Measurements from ENCODE around the gene NR3C2.

NR3C2 gene

DNA sequence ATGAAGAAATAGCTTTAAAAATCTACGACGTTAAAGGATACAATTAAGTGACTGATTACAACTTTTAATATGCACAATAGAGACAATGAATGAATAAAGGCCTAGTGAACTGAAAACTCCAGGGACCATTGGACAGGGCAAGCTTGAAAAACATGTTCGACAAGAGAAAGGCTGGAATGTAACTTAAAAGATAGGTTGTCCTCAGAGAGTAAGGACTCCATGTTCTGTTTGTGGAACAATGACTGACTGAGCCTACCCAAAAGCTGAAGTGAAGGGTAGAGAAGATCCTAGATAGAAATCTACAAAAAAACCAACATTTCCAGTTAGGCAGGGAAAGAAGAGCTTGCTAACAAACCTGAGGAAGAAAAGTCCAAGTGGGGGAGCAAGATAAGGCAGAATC, 173.4 kb downstream of the NR3C2 start:
- Histone ChIP-seq H3K36me3 (ENCODE audit: control insufficient read depth, insufficient read depth, low read length) (no peaks in the 10 kb centered on the region), H3K4me1 (ENCODE audit: control insufficient read depth, insufficient read depth, low read length) (peaks cover 5% of the 10 kb centered on the region), H3K4me3 (ENCODE audit: low read length) (no peak overlapping the region), H3K27me3 (ENCODE audit: control insufficient read depth, insufficient read depth, low read length) (no peaks in the 10 kb centered on the region), H3K9me3 (ENCODE audit: control insufficient read depth, low read length) (no peaks in the 10 kb centered on the region), H3K9ac (ENCODE audit: low read length) (no peak overlapping the region)

DNA sequence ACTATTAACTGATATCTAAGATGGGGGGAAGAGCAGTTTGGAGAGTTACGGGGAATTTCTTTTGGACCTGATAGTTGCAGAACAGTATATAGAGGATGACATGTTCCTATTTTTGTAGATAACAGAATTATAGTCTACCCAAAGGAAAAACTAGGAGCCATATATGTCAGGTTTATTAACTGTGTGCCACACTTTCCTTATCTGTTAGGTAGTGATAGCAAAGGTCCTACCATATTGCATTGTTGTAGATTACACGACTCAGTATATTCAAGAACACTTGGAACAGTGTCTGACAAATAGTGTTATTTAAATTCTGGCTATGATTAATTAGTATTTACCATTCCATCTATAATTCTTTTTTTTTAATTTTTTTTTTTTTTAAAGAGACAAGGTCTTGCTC, 175.3 kb downstream of the NR3C2 start:
- no peak overlapping the region for H3K4me3 ChIP-seq (ENCODE audit: low read length)

DNA sequence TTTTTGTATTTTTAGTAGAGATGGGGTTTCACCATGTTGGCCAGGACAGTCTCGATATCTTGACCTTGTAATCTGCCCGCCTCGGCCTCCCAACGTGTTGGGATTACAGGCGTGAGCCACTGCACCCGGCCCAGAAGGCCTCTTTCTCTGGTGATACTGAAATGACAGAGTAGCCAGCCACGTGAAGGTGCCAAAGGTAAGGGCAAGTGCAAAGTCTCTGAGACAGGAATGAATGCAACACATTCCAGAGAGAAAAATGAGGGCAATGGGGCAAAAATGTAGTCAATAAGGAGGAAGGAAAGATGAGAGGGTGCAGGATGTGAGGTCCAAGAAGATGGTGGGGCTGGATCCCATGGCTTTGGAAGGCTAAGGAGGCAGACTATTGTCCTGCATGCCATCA, 176.0 kb downstream of the NR3C2 start:
- Histone ChIP-seq H3K4me1 (ENCODE audit: control insufficient read depth, insufficient read depth, low read length) (no peaks in the 10 kb centered on the region), H3K4me3 (ENCODE audit: low read length) (no peak overlapping the region), H3K9me3 (ENCODE audit: control insufficient read depth, low read length) (no peaks in the 10 kb centered on the region), H3K36me3 (ENCODE audit: control insufficient read depth, insufficient read depth, low read length) (no peaks in the 10 kb centered on the region), H3K27me3 (ENCODE audit: control insufficient read depth, insufficient read depth, low read length) (no peaks in the 10 kb centered on the region), H3K9ac (ENCODE audit: low read length) (no peak overlapping the region)

More for the DNA sequence above, 175.3 kb downstream of the NR3C2 start:
- H3K27me3 ChIP-seq (ENCODE audit: control insufficient read depth, insufficient read depth, low read length), result no peaks in the 10 kb centered on the region
- no peak overlapping the region for H3K9ac ChIP-seq (ENCODE audit: low read length)
- no peaks in the 10 kb centered on the region for H3K4me1 ChIP-seq (ENCODE audit: control insufficient read depth, insufficient read depth, low read length)
- no peaks in the 10 kb centered on the region for H3K36me3 ChIP-seq (ENCODE audit: control insufficient read depth, insufficient read depth, low read length)
- H3K9me3 ChIP-seq (ENCODE audit: control insufficient read depth, low read length), result no peaks in the 10 kb centered on the region

DNA sequence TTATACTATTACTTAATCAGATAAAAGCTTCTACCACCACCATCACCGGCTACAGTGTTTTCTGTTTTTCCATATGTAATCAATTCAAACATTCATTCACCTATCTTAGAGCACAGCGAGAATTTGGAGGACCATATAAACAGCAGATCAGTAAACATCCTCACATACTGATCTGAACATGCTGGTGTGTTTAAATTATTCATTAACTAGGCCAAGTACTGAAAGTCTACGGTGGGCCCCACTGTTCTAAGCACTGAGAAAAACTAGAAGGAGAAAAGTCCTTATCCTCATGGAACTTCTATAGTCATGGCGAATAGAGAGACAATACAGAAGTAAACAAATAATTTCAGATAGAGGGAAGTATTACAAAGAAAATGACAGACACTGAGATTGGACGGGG, 176.6 kb downstream of the NR3C2 start:
- Histone ChIP-seq H3K9ac (ENCODE audit: low read length) (no peak overlapping the region), H3K27me3 (ENCODE audit: control insufficient read depth, insufficient read depth, low read length) (no peaks in the 10 kb centered on the region), H3K36me3 (ENCODE audit: control insufficient read depth, insufficient read depth, low read length) (no peaks in the 10 kb centered on the region)

GRCh38 chr4:148263802-148264201, 178.4 kb downstream of the NR3C2 start:
- no peak overlapping the region for H3K9ac ChIP-seq (ENCODE audit: low read length)
- no peaks in the 10 kb centered on the region for H3K27me3 ChIP-seq (ENCODE audit: control insufficient read depth, insufficient read depth, low read length)
- no peaks in the 10 kb centered on the region for H3K9me3 ChIP-seq (ENCODE audit: control insufficient read depth, low read length)
- no peak overlapping the region for H3K4me3 ChIP-seq (ENCODE audit: low read length)
- no peaks in the 10 kb centered on the region for H3K4me1 ChIP-seq (ENCODE audit: control insufficient read depth, insufficient read depth, low read length)
- H3K36me3 ChIP-seq (ENCODE audit: control insufficient read depth, insufficient read depth, low read length), result no peaks in the 10 kb centered on the region

More for the DNA sequence above, 176.6 kb downstream of the NR3C2 start:
- Histone ChIP-seq H3K4me3 (ENCODE audit: low read length) (no peak overlapping the region), H3K4me1 (ENCODE audit: control insufficient read depth, insufficient read depth, low read length) (no peaks in the 10 kb centered on the region), H3K9me3 (ENCODE audit: control insufficient read depth, low read length) (no peaks in the 10 kb centered on the region)

DNA sequence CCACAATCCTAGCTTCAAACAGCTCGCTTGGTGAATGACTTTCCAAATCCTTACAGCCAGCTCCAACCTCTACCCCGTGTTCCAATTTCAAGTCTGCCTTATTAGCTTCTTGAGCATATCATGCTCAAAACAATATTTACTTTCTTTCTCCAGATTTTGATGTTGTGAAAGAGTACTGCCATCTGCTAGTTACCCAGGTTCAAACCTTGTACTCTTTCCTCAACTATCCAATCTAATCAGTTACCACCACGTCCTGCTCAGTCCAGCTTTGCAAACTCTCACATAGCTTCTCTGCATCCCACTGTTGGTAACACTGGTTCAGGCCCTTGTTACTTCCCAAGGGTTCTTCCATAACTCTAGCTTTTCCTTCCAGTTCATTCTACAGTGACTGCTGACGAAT, 179.1 kb downstream of the NR3C2 start:
- Histone ChIP-seq H3K27me3 (ENCODE audit: control insufficient read depth, insufficient read depth, low read length) (no peaks in the 10 kb centered on the region), H3K4me3 (ENCODE audit: low read length) (no peak overlapping the region), H3K36me3 (ENCODE audit: control insufficient read depth, insufficient read depth, low read length) (no peaks in the 10 kb centered on the region), H3K9me3 (ENCODE audit: control insufficient read depth, low read length) (no peaks in the 10 kb centered on the region), H3K9ac (ENCODE audit: low read length) (no peak overlapping the region), H3K4me1 (ENCODE audit: control insufficient read depth, insufficient read depth, low read length) (no peaks in the 10 kb centered on the region)

DNA sequence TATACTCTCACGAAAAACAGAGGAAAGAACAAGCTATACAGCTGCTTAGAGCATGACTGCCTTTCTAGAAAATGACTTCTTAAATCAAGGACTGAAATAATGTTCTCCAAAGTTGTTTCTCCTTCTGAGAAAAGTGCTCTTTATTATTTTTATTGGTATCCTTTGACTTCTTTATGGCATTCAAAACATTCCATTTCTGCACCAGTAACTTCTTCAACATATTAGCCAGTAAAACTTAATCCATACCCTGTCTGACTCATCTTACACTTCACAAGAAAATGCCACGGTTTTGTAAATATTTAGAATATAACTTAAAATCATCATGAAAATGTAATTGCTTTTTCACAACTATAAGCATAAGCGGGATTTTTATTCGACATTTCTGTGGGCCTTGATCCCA, 180.4 kb downstream of the NR3C2 start:
- Histone ChIP-seq H3K9me3 (ENCODE audit: control insufficient read depth, low read length) (no peaks in the 10 kb centered on the region), H3K4me1 (ENCODE audit: control insufficient read depth, insufficient read depth, low read length) (no peaks in the 10 kb centered on the region), H3K4me3 (ENCODE audit: low read length) (no peak overlapping the region), H3K9ac (ENCODE audit: low read length) (no peak overlapping the region), H3K36me3 (ENCODE audit: control insufficient read depth, insufficient read depth, low read length) (no peaks in the 10 kb centered on the region), H3K27me3 (ENCODE audit: control insufficient read depth, insufficient read depth, low read length) (no peaks in the 10 kb centered on the region)

DNA sequence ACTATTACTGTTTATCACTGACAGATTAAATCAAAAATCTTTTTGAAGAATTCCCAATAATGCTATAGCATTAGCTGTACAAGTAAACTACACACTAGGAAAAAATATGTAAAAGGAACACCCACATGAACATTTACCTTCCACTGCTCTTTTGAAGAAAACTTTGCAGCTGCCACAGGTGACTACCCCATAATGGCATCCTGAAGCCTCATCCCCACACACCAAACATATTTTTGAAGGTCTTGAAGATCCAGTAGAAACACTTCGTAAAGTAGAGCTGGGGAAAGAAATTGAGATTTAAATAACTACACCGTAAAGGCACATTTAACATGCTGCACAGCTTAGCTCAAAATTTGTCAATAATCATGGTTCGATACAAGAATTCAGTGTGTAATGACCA, 182.4 kb downstream of the NR3C2 start:
- H3K9ac ChIP-seq (ENCODE audit: low read length), result no peak overlapping the region
- no peaks in the 10 kb centered on the region for H3K36me3 ChIP-seq (ENCODE audit: control insufficient read depth, insufficient read depth, low read length)
- peaks cover under 1% of the 10 kb centered on the region for H3K4me1 ChIP-seq (ENCODE audit: control insufficient read depth, insufficient read depth, low read length)
- H3K4me3 ChIP-seq (ENCODE audit: low read length), result no peak overlapping the region
- no peaks in the 10 kb centered on the region for H3K27me3 ChIP-seq (ENCODE audit: control insufficient read depth, insufficient read depth, low read length)
- no peaks in the 10 kb centered on the region for H3K9me3 ChIP-seq (ENCODE audit: control insufficient read depth, low read length)

- H3K4me1 ChIP-seq (ENCODE audit: control insufficient read depth, insufficient read depth, low read length), result peaks cover 14% of the 10 kb centered on the region
- H3K9ac ChIP-seq (ENCODE audit: low read length), result no peak overlapping the region
- H3K4me3 ChIP-seq (ENCODE audit: low read length), result no peak overlapping the region
- H3K27me3 ChIP-seq (ENCODE audit: control insufficient read depth, insufficient read depth, low read length), result no peaks in the 10 kb centered on the region
- H3K36me3 ChIP-seq (ENCODE audit: control insufficient read depth, insufficient read depth, low read length), result no peaks in the 10 kb centered on the region
- H3K9me3 ChIP-seq (ENCODE audit: control insufficient read depth, low read length), result no peaks in the 10 kb centered on the region
These were observed 183.7 kb downstream of the NR3C2 start for GRCh38 chr4:148258535-148258934.

- H3K36me3 ChIP-seq (ENCODE audit: control insufficient read depth, insufficient read depth, low read length), result no peaks in the 10 kb centered on the region
These were observed 186.9 kb downstream of the NR3C2 start for GRCh38 chr4:148255344-148255720.

DNA sequence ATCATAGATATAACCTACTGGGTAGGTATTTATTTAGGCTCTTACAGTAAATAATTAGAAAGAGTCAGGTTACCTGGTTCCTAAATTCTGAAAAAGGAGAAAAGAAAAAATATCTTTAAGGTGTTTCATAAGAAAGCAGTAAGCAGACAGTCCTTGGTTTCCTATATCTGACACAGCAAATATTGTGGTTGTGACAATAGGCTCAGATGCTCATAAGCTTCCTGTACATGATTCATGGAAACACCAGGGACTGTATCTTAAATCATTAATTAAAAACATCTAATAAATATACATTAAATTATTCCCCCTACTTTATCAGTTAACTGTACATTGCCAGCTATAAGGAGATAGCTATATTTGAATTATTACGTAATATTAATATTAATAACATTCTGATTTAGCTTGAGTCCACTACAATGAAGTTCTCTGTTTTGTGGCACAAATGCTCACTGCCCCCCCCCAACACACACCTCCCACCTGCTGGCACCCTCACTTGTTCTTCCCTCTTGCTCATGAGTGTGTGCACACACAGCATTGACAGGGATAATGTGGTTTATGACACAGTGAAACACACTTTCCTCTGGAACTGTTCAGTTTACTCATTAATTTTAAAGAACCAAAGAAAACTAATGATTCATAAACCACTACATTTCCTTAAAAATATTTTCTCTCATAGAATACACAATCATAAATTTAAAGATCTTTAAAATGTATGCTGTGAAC, 187.4 kb downstream of the NR3C2 start:
- no peaks in the 10 kb centered on the region for H3K9me3 ChIP-seq (ENCODE audit: control insufficient read depth, low read length)
- H3K27me3 ChIP-seq (ENCODE audit: control insufficient read depth, insufficient read depth, low read length), result no peaks in the 10 kb centered on the region
- H3K36me3 ChIP-seq (ENCODE audit: control insufficient read depth, insufficient read depth, low read length), result no peaks in the 10 kb centered on the region
- no peak overlapping the region for H3K4me3 ChIP-seq (ENCODE audit: low read length)
- H3K4me1 ChIP-seq (ENCODE audit: control insufficient read depth, insufficient read depth, low read length), result peaks cover 20% of the 10 kb centered on the region
- H3K9ac ChIP-seq (ENCODE audit: low read length), result no peak overlapping the region

More at GRCh38 chr4:148255344-148255720, 186.9 kb downstream of the NR3C2 start:
- Histone ChIP-seq H3K27me3 (ENCODE audit: control insufficient read depth, insufficient read depth, low read length) (no peaks in the 10 kb centered on the region), H3K9me3 (ENCODE audit: control insufficient read depth, low read length) (no peaks in the 10 kb centered on the region), H3K4me3 (ENCODE audit: low read length) (no peak overlapping the region), H3K4me1 (ENCODE audit: control insufficient read depth, insufficient read depth, low read length) (peaks cover 20% of the 10 kb centered on the region), H3K9ac (ENCODE audit: low read length) (no peak overlapping the region)

- Histone ChIP-seq H3K4me3 (ENCODE audit: low read length) (no peak overlapping the region), H3K27me3 (ENCODE audit: control insufficient read depth, insufficient read depth, low read length) (no peaks in the 10 kb centered on the region), H3K36me3 (ENCODE audit: control insufficient read depth, insufficient read depth, low read length) (no peaks in the 10 kb centered on the region), H3K9ac (ENCODE audit: low read length) (no peak overlapping the region), H3K9me3 (ENCODE audit: control insufficient read depth, low read length) (no peaks in the 10 kb centered on the region), H3K4me1 (ENCODE audit: control insufficient read depth, insufficient read depth, low read length) (peaks cover 20% of the 10 kb centered on the region)
These were observed 188.4 kb downstream of the NR3C2 start for GRCh38 chr4:148253768-148254167.

GRCh38 chr4:148248824-148249223, 193.4 kb downstream of the NR3C2 start:
- Histone ChIP-seq H3K4me1 (ENCODE audit: control insufficient read depth, insufficient read depth, low read length) (peaks cover 9% of the 10 kb centered on the region), H3K9me3 (ENCODE audit: control insufficient read depth, low read length) (no peaks in the 10 kb centered on the region), H3K4me3 (ENCODE audit: low read length) (no peak overlapping the region), H3K27me3 (ENCODE audit: control insufficient read depth, insufficient read depth, low read length) (no peaks in the 10 kb centered on the region), H3K36me3 (ENCODE audit: control insufficient read depth, insufficient read depth, low read length) (no peaks in the 10 kb centered on the region), H3K9ac (ENCODE audit: low read length) (no peak overlapping the region)

All from mucosa of stomach (tissue), 1 donor.